Keratinocyte (primary cell): Measurements from ENCODE around the gene SDHAF4. TPM values are rescaled to one million over a fixed set of nuclear protein-coding genes. Genes with fewer than 3 reads are reported as not detected.

ENCODE experiments used
- DNase-seq: peaks from one replicate; pipeline ENCODE4 v3.0.0-alpha.2; 2011; ENCODE audit warnings: low read depth, missing footprints, low spot score
- FAIRE-seq: peaks from 2 replicates; lab custom pipeline; 2011; peaks lifted over from hg19 to GRCh38; lab: Jason Lieb, UNC
- H2AFZ ChIP-seq: 2 replicates; pipeline ENCODE4 v1.6.0; 2012; ENCODE audit warnings: low read length, control low read depth, inconsistent platforms; ENCODE audit not compliant: control insufficient read depth
- H3K27ac ChIP-seq: 2 replicates; pipeline ENCODE4 v1.5.1; 2011; ENCODE audit warnings: low read length; ENCODE audit not compliant: control insufficient read depth, insufficient read depth
- H3K27me3 ChIP-seq: 3 replicates; pipeline ENCODE4 v1.6.0; 2011; ENCODE audit warnings: low read length; ENCODE audit not compliant: control insufficient read depth, insufficient read depth; ENCODE audit errors: extremely low read depth
- H3K36me3 ChIP-seq, 2 experiments: 2 replicates in 1 of 2; 3 replicates in 1 of 2; pipeline ENCODE4 v1.5.1; 2011; ENCODE audit warnings: low read length in 2 of 2, mild to moderate bottlenecking in 1 of 2; ENCODE audit not compliant: control insufficient read depth in 2 of 2, insufficient read depth in 2 of 2; ENCODE audit errors: extremely low read depth in 1 of 2
- H3K4me1 ChIP-seq: 3 replicates; pipeline ENCODE4 v1.5.1; 2011; ENCODE audit warnings: low read length; ENCODE audit not compliant: control insufficient read depth, insufficient read depth; ENCODE audit errors: extremely low read depth
- H3K4me2 ChIP-seq: 3 replicates; pipeline ENCODE4 v1.6.0; 2011; ENCODE audit warnings: low read depth, low read length; ENCODE audit not compliant: control insufficient read depth, insufficient read depth; ENCODE audit errors: extremely low read depth
- H3K4me3 ChIP-seq, 3 experiments: fragments of 200-600 bp in 1 of 3; sonication (generic) in 1 of 3; 2 replicates in 2 of 3; 3 replicates in 1 of 3; pipeline ENCODE4 v1.5.1; 2011 to 2016; ENCODE audit warnings: low read length in 3 of 3, mild to moderate bottlenecking in 3 of 3, control low read depth in 2 of 3, inconsistent platforms in 1 of 3, low read depth in 1 of 3, mixed read lengths in 1 of 3, mixed run types in 1 of 3, moderate library complexity in 1 of 3; ENCODE audit not compliant: control insufficient read depth in 2 of 3, insufficient read depth in 2 of 3; ENCODE audit errors: extremely low read depth in 1 of 3
- H3K79me2 ChIP-seq: 2 replicates; pipeline ENCODE4 v1.6.0; 2012; ENCODE audit warnings: low read length; ENCODE audit not compliant: control insufficient read depth, insufficient read depth
- H3K9ac ChIP-seq: 3 replicates; pipeline ENCODE4 v1.6.0; 2011; ENCODE audit warnings: low read length; ENCODE audit not compliant: control insufficient read depth, insufficient read depth; ENCODE audit errors: extremely low read depth
- H3K9me1 ChIP-seq: 3 replicates; pipeline ENCODE4 v1.6.0; 2011; ENCODE audit warnings: low read length; ENCODE audit not compliant: control insufficient read depth, insufficient read depth; ENCODE audit errors: extremely low read depth
- H3K9me3 ChIP-seq: 2 replicates; pipeline ENCODE4 v1.5.1; 2012; ENCODE audit warnings: low read depth, low read length; ENCODE audit not compliant: control insufficient read depth
- H4K20me1 ChIP-seq: 3 replicates; pipeline ENCODE4 v1.6.0; 2011; ENCODE audit warnings: low read length; ENCODE audit not compliant: control insufficient read depth, insufficient read depth; ENCODE audit errors: extremely low read depth
- EZH2 ChIP-seq: IDR thresholded peaks from one replicate; pipeline ENCODE4 v1.6.1; 2012; ENCODE audit warnings: inconsistent platforms, mild to moderate bottlenecking, low read length, moderate library complexity
- dilution Hi-C: fragments of 300-500 bp; cut with MboI; formaldehyde crosslinking; loops from one replicate; pipeline ENCODE4 v1.7.0; 2020; ENCODE audit warnings: low sequenced_read_pairs; ENCODE audit not compliant: extremely low pct_ligation_motif_present
- polyA plus RNA-seq, 5 experiments: library from polyadenylated mRNA; depleted of rRNA in 3 of 5; stranded (reverse) in 3 of 5; stranded (forward) in 1 of 5; unstranded in 1 of 5; fragments of >200 nt; gene quantifications; 1 replicate in 1 of 5; 2 replicates in 3 of 5; 3 replicates in 1 of 5; pipeline versions ENCODE4 v1.2.1 to v1.2.3, GENCODE V29; 2011 to 2012; ENCODE audit warnings: missing spikeins in 2 of 5, low read depth in 1 of 5, low replicate concordance in 1 of 5
- TF ChIP-seq, protein P1 (sequence below), 3 experiments: IDR thresholded peaks in 1 of 3; conservative IDR thresholded peaks in 1 of 3; optimal IDR thresholded peaks in 1 of 3; 2 replicates in 2 of 3; 3 replicates in 1 of 3; pipeline versions ENCODE3 to v1.5.1; 2011; ENCODE audit warnings: low read length in 3 of 3, mild to moderate bottlenecking in 3 of 3, moderate library complexity in 2 of 3, control low read depth in 1 of 3, inconsistent platforms in 1 of 3; ENCODE audit not compliant: insufficient read depth in 2 of 3; ENCODE audit errors: extremely low read depth in 1 of 3

The SDHAF4 gene
- polyA plus RNA-seq, 1 donor (not counting 4 experiments of a cell fraction or from before 2014, with no cell fraction given), result 12.7 TPM

DNA sequence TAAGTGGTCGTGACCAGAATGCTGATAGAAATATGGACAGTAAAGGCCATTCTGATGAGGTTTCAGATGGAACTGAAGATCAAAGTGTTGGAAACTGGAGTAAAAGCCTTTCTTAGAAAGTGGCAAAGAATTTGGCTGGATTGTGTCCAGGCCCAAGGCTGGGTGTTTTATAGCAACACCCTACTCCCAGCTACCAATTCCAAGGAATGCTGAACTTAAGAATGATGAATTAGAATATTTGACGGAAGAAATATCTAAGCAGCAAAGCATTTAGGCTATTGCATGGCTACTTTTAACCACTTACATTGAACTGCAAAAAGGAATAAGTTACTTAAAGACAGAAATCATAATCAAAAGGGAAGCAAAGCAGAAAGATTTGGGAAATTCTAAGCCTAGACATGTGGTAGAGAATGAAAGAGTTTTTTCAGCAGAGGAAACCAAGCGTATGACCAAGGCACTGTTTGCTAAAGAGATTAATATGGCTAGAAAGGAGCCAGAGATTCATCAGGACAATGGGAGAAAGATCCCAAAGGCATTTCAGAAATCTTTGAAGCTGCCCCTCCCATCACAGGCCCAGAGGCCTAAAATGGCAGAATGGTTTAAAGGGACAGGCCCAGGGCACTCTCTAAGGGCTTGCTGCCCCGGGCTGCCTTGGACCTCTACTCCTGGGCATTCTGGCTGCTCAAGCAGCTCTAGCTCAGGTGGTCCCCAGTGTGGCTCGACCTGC lies 25.8 kb downstream of the SDHAF4 start:
- no peak overlapping the region for H3K4me3 ChIP-seq
- no peaks in the 10 kb centered on the region for H3K4me1 ChIP-seq
- no peak overlapping the region for H3K4me2 ChIP-seq
- H4K20me1 ChIP-seq, result no peaks in the 10 kb centered on the region
- H3K36me3 ChIP-seq, result no peaks in the 10 kb centered on the region
- dilution Hi-C loops, result no loop called here
- DNase-seq (no peak), FAIRE-seq (no peak)
- H3K27ac ChIP-seq, result no peak overlapping the region
- no peaks in the 10 kb centered on the region for H3K79me2 ChIP-seq
- H2AFZ ChIP-seq, result no peak overlapping the region
- H3K9me3 ChIP-seq, result no peaks in the 10 kb centered on the region
- TF ChIP-seq, protein P1, sequence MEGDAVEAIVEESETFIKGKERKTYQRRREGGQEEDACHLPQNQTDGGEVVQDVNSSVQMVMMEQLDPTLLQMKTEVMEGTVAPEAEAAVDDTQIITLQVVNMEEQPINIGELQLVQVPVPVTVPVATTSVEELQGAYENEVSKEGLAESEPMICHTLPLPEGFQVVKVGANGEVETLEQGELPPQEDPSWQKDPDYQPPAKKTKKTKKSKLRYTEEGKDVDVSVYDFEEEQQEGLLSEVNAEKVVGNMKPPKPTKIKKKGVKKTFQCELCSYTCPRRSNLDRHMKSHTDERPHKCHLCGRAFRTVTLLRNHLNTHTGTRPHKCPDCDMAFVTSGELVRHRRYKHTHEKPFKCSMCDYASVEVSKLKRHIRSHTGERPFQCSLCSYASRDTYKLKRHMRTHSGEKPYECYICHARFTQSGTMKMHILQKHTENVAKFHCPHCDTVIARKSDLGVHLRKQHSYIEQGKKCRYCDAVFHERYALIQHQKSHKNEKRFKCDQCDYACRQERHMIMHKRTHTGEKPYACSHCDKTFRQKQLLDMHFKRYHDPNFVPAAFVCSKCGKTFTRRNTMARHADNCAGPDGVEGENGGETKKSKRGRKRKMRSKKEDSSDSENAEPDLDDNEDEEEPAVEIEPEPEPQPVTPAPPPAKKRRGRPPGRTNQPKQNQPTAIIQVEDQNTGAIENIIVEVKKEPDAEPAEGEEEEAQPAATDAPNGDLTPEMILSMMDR (optimal IDR thresholded peaks at IDR 0.05 in 1 of 3, IDR thresholded peaks at IDR 0.05 in 1 of 3, conservative IDR thresholded peaks at IDR 0.05 in 1 of 3; ENCODE audit: extremely low read depth in 1 of 3, insufficient read depth in 2 of 3, low read length in 3 of 3), result no peak
- no peak for TF ChIP-seq EZH2
- H3K9me1 ChIP-seq, result no peaks in the 10 kb centered on the region
- H3K27me3 ChIP-seq, result no peaks in the 10 kb centered on the region
- H3K9ac ChIP-seq, result no peak overlapping the region

DNA sequence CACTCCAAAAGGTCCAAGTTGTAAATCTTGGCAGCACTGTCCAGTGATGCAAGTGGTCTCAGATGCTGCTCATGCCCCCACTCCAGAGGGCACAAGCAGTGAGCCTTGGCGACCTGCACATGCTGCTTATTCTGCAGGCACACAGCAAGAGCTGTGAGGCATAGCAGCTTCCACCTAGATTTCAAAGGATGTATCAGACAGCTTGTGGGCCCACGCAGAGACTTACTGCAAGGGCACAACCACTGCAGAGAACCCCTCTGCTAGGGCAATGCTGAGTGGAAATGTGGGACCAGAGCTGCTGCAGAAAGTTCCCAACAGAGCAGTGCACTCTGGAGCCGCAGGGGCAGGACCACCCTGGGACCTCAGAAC lies 26.4 kb downstream of the SDHAF4 start:
- Histone ChIP-seq H3K4me3 (no peak overlapping the region), H3K9me3 (no peaks in the 10 kb centered on the region), H3K79me2 (no peaks in the 10 kb centered on the region), H4K20me1 (no peaks in the 10 kb centered on the region), H3K9me1 (no peaks in the 10 kb centered on the region), H3K27ac (no peak overlapping the region), H2AFZ (no peak overlapping the region), H3K27me3 (no peaks in the 10 kb centered on the region), H3K9ac (no peak overlapping the region), H3K36me3 (no peaks in the 10 kb centered on the region), H3K4me2 (no peak overlapping the region), H3K4me1 (no peaks in the 10 kb centered on the region)
- FAIRE-seq (no peak), DNase-seq (no peak)
- no peak for TF ChIP-seq EZH2
- TF ChIP-seq, protein P1 (optimal IDR thresholded peaks at IDR 0.05 in 1 of 3, IDR thresholded peaks at IDR 0.05 in 1 of 3, conservative IDR thresholded peaks at IDR 0.05 in 1 of 3; ENCODE audit: extremely low read depth in 1 of 3, insufficient read depth in 2 of 3, low read length in 3 of 3), result no peak
- dilution Hi-C loops, result no loop called here
